ENCODE data around the gene C1orf210. TPM values are rescaled to one million over a fixed set of nuclear protein-coding genes. Genes with fewer than 3 reads are reported as not detected.

Gene C1orf210
- total and polyA plus RNA-seq, 10 donors: not detected

DNA sequence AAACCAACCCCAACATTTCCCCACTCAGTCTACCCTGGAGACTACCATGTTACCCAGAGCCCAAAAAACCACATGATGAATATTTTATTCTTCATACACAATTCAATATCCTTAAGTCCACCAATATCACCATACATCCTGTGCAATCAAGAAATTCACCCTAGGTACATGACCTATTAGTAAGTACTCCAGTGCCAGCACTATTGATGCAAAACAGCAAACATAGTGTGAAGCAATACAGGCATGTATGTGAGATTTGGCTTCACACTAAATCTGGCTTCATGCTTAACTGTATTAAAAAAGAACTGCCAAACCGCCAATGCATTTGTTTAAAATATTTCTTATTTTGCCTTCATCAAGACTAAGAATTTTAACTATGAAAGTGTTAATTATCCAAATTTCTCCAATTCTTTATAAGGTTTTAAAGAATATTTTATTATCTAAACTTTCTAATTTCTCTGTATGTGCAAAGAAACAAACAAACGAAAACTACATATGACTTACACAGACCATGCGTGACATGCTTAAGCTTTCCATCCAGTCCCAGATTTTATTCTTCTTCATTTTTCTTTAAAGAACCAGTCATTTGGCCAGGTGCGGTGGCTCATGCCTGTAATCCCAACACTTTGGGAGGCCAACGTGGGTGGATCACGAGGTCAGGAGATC, 38.0 kb downstream of the C1orf210 start:
- intact Hi-C loops (cut with DNase I; ENCODE audit: low total_unique reads): no loop called here
- WGBS, 5 donors: 77 to 94% (median 84%) methylated on average over 6 of the region's 6 CpGs

DNA sequence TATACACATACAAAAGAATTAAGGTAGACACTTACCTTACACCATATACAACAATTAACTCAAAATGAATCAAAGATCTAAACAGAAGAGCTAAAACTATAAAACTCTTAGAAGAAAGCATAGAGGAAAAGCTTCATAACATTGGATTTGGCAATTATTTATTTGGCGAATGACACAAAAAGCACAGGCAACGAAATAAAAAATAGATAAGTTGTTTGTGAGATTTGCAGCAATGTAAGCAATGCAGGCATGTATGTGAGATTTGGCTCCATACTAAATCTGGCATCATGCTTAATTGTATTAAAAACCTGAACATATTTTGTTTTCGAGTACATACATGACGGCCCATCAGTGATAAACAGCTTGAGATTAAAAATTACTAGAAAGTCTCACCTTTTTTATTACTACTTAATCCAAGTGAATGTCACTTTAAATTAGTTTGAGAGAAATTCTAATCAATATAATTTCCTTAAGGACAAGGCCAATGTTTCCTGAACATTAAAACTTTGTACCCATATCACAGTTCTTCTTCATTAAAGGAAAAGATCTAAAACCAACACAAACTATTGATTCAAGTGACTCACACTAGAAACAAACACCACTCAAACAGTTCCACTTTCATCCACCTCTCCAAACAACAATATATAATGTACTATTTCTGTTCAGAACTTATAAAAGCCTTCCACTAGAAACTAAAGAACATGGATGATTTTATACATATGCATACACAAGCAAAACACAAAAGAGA, 38.7 kb downstream of the C1orf210 start:
- H3K9me3 ChIP-seq: peaks cover 0 to 9% (median 0%) of the 10 kb centered on the region in 8 donors
- H3K36me3 ChIP-seq: no peaks in the 10 kb centered on the region
- WGBS, 5 donors: 93 to 98% (median 96%) methylated on average over 4 of the region's 4 CpGs
- no peak overlapping the region for H3K4me3 ChIP-seq
- H3K27ac ChIP-seq: no peak overlapping the region
- peaks cover 0 to 4% (median 0%) of the 10 kb centered on the region in 7 donors for H3K27me3 ChIP-seq (replicated peaks in 1 of 7)
- no peak for DNase-seq
- H3K4me1 ChIP-seq: no peaks in the 10 kb centered on the region
- TF ChIP-seq POLR2A (IDR thresholded peaks at IDR 0.05) (no peak), POLR2AphosphoS5 (IDR thresholded peaks at IDR 0.05) (no peak)
- TF ChIP-seq, protein P1, sequence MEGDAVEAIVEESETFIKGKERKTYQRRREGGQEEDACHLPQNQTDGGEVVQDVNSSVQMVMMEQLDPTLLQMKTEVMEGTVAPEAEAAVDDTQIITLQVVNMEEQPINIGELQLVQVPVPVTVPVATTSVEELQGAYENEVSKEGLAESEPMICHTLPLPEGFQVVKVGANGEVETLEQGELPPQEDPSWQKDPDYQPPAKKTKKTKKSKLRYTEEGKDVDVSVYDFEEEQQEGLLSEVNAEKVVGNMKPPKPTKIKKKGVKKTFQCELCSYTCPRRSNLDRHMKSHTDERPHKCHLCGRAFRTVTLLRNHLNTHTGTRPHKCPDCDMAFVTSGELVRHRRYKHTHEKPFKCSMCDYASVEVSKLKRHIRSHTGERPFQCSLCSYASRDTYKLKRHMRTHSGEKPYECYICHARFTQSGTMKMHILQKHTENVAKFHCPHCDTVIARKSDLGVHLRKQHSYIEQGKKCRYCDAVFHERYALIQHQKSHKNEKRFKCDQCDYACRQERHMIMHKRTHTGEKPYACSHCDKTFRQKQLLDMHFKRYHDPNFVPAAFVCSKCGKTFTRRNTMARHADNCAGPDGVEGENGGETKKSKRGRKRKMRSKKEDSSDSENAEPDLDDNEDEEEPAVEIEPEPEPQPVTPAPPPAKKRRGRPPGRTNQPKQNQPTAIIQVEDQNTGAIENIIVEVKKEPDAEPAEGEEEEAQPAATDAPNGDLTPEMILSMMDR (IDR thresholded peaks at IDR 0.05 in 8 of 11, conservative IDR thresholded peaks at IDR 0.05 in 3 of 11): no peak
- intact Hi-C loops (cut with DNase I; ENCODE audit: low total_unique reads): no loop called here

More for the DNA sequence above, 38.0 kb downstream of the C1orf210 start:
- DNase-seq: no peak
- no peak overlapping the region for H3K27ac ChIP-seq
- no peaks in the 10 kb centered on the region for H3K36me3 ChIP-seq
- peaks cover 0 to 9% (median 0%) of the 10 kb centered on the region in 8 donors for H3K9me3 ChIP-seq
- no peak overlapping the region for H3K4me3 ChIP-seq
- peaks cover 0 to 4% (median 0%) of the 10 kb centered on the region in 7 donors for H3K27me3 ChIP-seq (replicated peaks in 1 of 7)
- TF ChIP-seq POLR2A (IDR thresholded peaks at IDR 0.05) (no peak), POLR2AphosphoS5 (IDR thresholded peaks at IDR 0.05) (no peak)
- TF ChIP-seq, protein P1 (IDR thresholded peaks at IDR 0.05 in 8 of 11, conservative IDR thresholded peaks at IDR 0.05 in 3 of 11): no peak
- no peaks in the 10 kb centered on the region for H3K4me1 ChIP-seq

DNA sequence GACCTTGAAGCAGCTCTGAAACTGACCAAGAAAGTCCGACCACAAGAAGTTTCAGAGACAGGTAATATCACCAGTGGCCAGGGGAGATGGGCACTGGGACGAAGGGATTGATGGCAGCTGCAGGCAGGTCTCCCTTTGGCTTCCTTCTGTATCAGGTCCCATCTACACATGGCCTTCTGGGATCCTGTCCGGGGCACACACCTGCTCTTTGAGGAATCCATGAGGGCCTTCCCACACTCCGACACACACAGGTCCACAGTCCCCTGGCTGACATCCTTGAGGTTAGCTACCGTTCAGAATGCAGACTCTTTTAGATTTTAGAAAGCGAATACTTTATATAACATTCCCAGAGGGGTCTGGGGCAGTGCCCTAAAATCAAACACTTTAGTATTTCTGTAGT, 42.1 kb downstream of the C1orf210 start:
- TF ChIP-seq, protein P1 (IDR thresholded peaks at IDR 0.05 in 8 of 11, conservative IDR thresholded peaks at IDR 0.05 in 3 of 11): no peak
- TF ChIP-seq POLR2A (IDR thresholded peaks at IDR 0.05) (no peak), POLR2AphosphoS5 (IDR thresholded peaks at IDR 0.05) (no peak)
- peaks cover 0 to 9% (median 0%) of the 10 kb centered on the region in 8 donors for H3K9me3 ChIP-seq
- intact Hi-C loops (cut with DNase I; ENCODE audit: low total_unique reads): no loop called here
- H3K27ac ChIP-seq: no peak overlapping the region
- no peak for DNase-seq
- no peak overlapping the region for H3K4me3 ChIP-seq
- H3K36me3 ChIP-seq: no peaks in the 10 kb centered on the region
- 79 to 94% (median 90%) methylated on average over 6 of the region's 6 CpGs for WGBS, 5 donors
- H3K27me3 ChIP-seq (replicated peaks in 1 of 7): peaks cover 0 to 4% (median 0%) of the 10 kb centered on the region in 7 donors
- H3K4me1 ChIP-seq: peaks cover 11 to 23% (median 19%) of the 10 kb centered on the region in 6 donors

DNA sequence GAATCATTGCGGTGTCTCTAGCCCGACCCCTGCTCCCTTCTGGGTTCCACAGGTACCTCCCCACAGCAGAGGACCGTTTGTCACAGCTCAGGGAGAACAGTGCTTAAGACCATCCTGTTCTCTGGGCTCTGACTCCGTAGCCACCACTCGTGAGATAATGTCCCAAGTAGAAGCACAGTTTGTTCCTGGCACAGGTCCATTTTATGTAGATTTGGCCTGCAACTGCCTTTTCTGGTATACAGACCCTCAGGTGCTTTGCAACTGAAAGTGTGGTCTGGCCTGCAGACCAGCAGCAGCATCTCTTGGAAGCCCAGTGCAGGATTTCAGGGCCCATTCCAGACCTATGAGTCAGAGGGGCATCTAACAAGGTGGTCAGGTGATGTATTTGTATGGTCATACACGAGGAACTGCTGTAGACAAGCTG, 44.0 kb downstream of the C1orf210 start:
- TF ChIP-seq, protein P1 (IDR thresholded peaks at IDR 0.05 in 8 of 11, conservative IDR thresholded peaks at IDR 0.05 in 3 of 11): no peak
- TF ChIP-seq POLR2A (IDR thresholded peaks at IDR 0.05) (no peak), POLR2AphosphoS5 (IDR thresholded peaks at IDR 0.05) (no peak)
- Histone ChIP-seq H3K9me3 (no peaks in the 10 kb centered on the region), H3K4me3 (no peak overlapping the region), H3K27ac (no peak overlapping the region), H3K27me3 (replicated peaks in 1 of 7) (peaks cover 0 to 4% (median 0%) of the 10 kb centered on the region in 7 donors), H3K36me3 (no peaks in the 10 kb centered on the region), H3K4me1 (peaks cover 12 to 29% (median 23%) of the 10 kb centered on the region in 6 donors)
- intact Hi-C loops (cut with DNase I; ENCODE audit: low total_unique reads): no loop called here
- WGBS, 5 donors: 69 to 80% (median 75%) methylated on average over 5 to 6 of the region's 6 CpGs
- no peak for DNase-seq

Measured in spleen (tissue), 11 donors.